Measurements from ENCODE around the gene NTN1. TPM values are rescaled to one million over a fixed set of nuclear protein-coding genes. Genes with fewer than 3 reads are reported as not detected.

NTN1 gene
- polyA plus RNA-seq (2013) = 0.92 and 1.1 TPM in 2 replicates

- H2BK5ac ChIP-seq (ENCODE audit: low read depth, low read length, poor library complexity) = no peak within 1 kb of the TSS
- H2AK5ac ChIP-seq (ENCODE audit: low read length) = no peak within 1 kb of the TSS
- no peak within 1 kb of the TSS for H2AFZ ChIP-seq (ENCODE audit: insufficient read depth, low read length, poor library complexity)
- H3K14ac ChIP-seq (ENCODE audit: low read length) = no peak within 1 kb of the TSS
- no peak within 1 kb of the TSS for H3K27ac ChIP-seq (ENCODE audit: low read depth, low read length)
- no CpG with 5 or more reads among the region's 111 CpGs for WGBS (ENCODE audit: extremely low coverage, insufficient coverage, insufficient read length)
- H3K4me2 ChIP-seq (ENCODE audit: low read length) = peak within 1 kb of the TSS; percentile 91
- no peak within 1 kb of the TSS for H4K91ac ChIP-seq (ENCODE audit: low read depth, low read length)
- H3K9me3 ChIP-seq (ENCODE audit: insufficient read depth, low read depth, low read length) = peaks cover 13% of the 10 kb centered on the region
- DNase-seq = peak in 1 of 2 donors; percentile 43
- no peak within 1 kb of the TSS for H2BK12ac ChIP-seq (ENCODE audit: low read length)
- H2BK120ac ChIP-seq (ENCODE audit: insufficient read depth, low read length, poor library complexity) = no peak within 1 kb of the TSS
- H3K4me3 ChIP-seq (ENCODE audit: low read depth, low read length) = peak within 1 kb of the TSS; percentile 72
- H3K36me3 ChIP-seq (ENCODE audit: control insufficient read depth in 1 of 2, insufficient read depth in 2 of 2, low read length in 2 of 2) = no peaks in the 10 kb centered on the region
- peak within 1 kb of the TSS; percentile 47 for H3K23ac ChIP-seq (ENCODE audit: low read length)
- H3K18ac ChIP-seq (ENCODE audit: low read length) = no peak within 1 kb of the TSS
- H3K4ac ChIP-seq (ENCODE audit: low read depth, low read length) = no peak within 1 kb of the TSS
- H3K4me1 ChIP-seq (ENCODE audit: control insufficient read depth in 1 of 2, insufficient read depth in 2 of 2, low read length in 2 of 2) = peaks cover 4 to 15% of the 10 kb centered on the region in 2 experiments
- H3K9ac ChIP-seq (ENCODE audit: low read length) = no peak within 1 kb of the TSS
- no peak within 1 kb of the TSS for H4K12ac ChIP-seq (ENCODE audit: low read depth, low read length)
- peaks cover 54% of the 10 kb centered on the region for H3K27me3 ChIP-seq (ENCODE audit: insufficient read depth, low read length)
- H3K79me2 ChIP-seq (ENCODE audit: control insufficient read depth, insufficient read depth, low read length, poor library complexity) = no peaks in the 10 kb centered on the region
- no peak within 1 kb of the TSS for H4K8ac ChIP-seq (ENCODE audit: low read depth, low read length)
- no peaks in the 10 kb centered on the region for H3K79me1 ChIP-seq (ENCODE audit: low read length)
Measured at GRCh38 chr17:9021158-9021991, at the start of gene NTN1. NTN1 (plus strand) TSS chr17:9021510; CDS start chr17:9022374, 864 bp downstream.

GRCh38 chr17:8975091-8975725, 46.1 kb upstream of the NTN1 start:
- Histone ChIP-seq H3K79me1 (ENCODE audit: low read length) (no peaks in the 10 kb centered on the region), H3K36me3 (ENCODE audit: control insufficient read depth in 1 of 2, insufficient read depth in 2 of 2, low read length in 2 of 2) (no peaks in the 10 kb centered on the region), H4K8ac (ENCODE audit: low read depth, low read length) (no peak overlapping the region), H3K23ac (ENCODE audit: low read length) (no peak overlapping the region), H2BK5ac (ENCODE audit: low read depth, low read length, poor library complexity) (no peak overlapping the region), H4K91ac (ENCODE audit: low read depth, low read length) (no peak overlapping the region), H3K4me2 (ENCODE audit: low read length) (no peak overlapping the region), H3K4me1 (ENCODE audit: control insufficient read depth in 1 of 2, insufficient read depth in 2 of 2, low read length in 2 of 2) (no peaks in the 10 kb centered on the region), H2BK12ac (ENCODE audit: low read length) (no peak overlapping the region), H2AFZ (ENCODE audit: insufficient read depth, low read length, poor library complexity) (no peak overlapping the region), H4K12ac (ENCODE audit: low read depth, low read length) (no peak overlapping the region), H3K4me3 (ENCODE audit: low read depth, low read length) (no peak overlapping the region), H3K14ac (ENCODE audit: low read length) (no peak overlapping the region), H3K27me3 (ENCODE audit: insufficient read depth, low read length) (no peaks in the 10 kb centered on the region), H3K9me3 (ENCODE audit: insufficient read depth, low read depth, low read length) (no peaks in the 10 kb centered on the region), H2AK5ac (ENCODE audit: low read length) (no peak overlapping the region), H3K4ac (ENCODE audit: low read depth, low read length) (no peak overlapping the region), H3K79me2 (ENCODE audit: control insufficient read depth, insufficient read depth, low read length, poor library complexity) (no peaks in the 10 kb centered on the region), H3K9ac (ENCODE audit: low read length) (no peak overlapping the region), H3K27ac (ENCODE audit: low read depth, low read length) (no peak overlapping the region), H2BK120ac (ENCODE audit: insufficient read depth, low read length, poor library complexity) (no peak overlapping the region), H3K18ac (ENCODE audit: low read length) (no peak overlapping the region)
- DNase-seq = no peak
- WGBS (ENCODE audit: extremely low coverage, insufficient coverage, insufficient read length) = no CpG with 5 or more reads among the region's 9 CpGs

- Histone ChIP-seq H3K4me1 (ENCODE audit: control insufficient read depth in 1 of 2, insufficient read depth in 2 of 2, low read length in 2 of 2) (no peaks in the 10 kb centered on the region), H3K27ac (ENCODE audit: low read depth, low read length) (no peak overlapping the region), H2BK120ac (ENCODE audit: insufficient read depth, low read length, poor library complexity) (no peak overlapping the region), H3K4me2 (ENCODE audit: low read length) (no peak overlapping the region), H3K9me3 (ENCODE audit: insufficient read depth, low read depth, low read length) (no peaks in the 10 kb centered on the region), H3K4ac (ENCODE audit: low read depth, low read length) (no peak overlapping the region), H3K18ac (ENCODE audit: low read length) (no peak overlapping the region), H4K12ac (ENCODE audit: low read depth, low read length) (no peak overlapping the region), H2BK5ac (ENCODE audit: low read depth, low read length, poor library complexity) (no peak overlapping the region), H4K8ac (ENCODE audit: low read depth, low read length) (no peak overlapping the region), H3K27me3 (ENCODE audit: insufficient read depth, low read length) (no peaks in the 10 kb centered on the region), H3K4me3 (ENCODE audit: low read depth, low read length) (no peak overlapping the region), H3K9ac (ENCODE audit: low read length) (no peak overlapping the region), H2BK12ac (ENCODE audit: low read length) (no peak overlapping the region), H4K91ac (ENCODE audit: low read depth, low read length) (no peak overlapping the region), H3K23ac (ENCODE audit: low read length) (no peak overlapping the region), H2AK5ac (ENCODE audit: low read length) (no peak overlapping the region), H3K36me3 (ENCODE audit: control insufficient read depth in 1 of 2, insufficient read depth in 2 of 2, low read length in 2 of 2) (no peaks in the 10 kb centered on the region), H3K14ac (ENCODE audit: low read length) (no peak overlapping the region), H3K79me1 (ENCODE audit: low read length) (no peaks in the 10 kb centered on the region), H2AFZ (ENCODE audit: insufficient read depth, low read length, poor library complexity) (no peak overlapping the region), H3K79me2 (ENCODE audit: control insufficient read depth, insufficient read depth, low read length, poor library complexity) (no peaks in the 10 kb centered on the region)
- WGBS (ENCODE audit: extremely low coverage, insufficient coverage, insufficient read length) = no CpG with 5 or more reads among the region's 1 CpG
- DNase-seq = no peak
Measured at GRCh38 chr17:8976638-8977037, 44.7 kb upstream of the NTN1 start.

- no peak overlapping the region for H2BK5ac ChIP-seq (ENCODE audit: low read depth, low read length, poor library complexity)
- DNase-seq = no peak
- no peak overlapping the region for H3K23ac ChIP-seq (ENCODE audit: low read length)
- H4K91ac ChIP-seq (ENCODE audit: low read depth, low read length) = no peak overlapping the region
- no peaks in the 10 kb centered on the region for H3K27me3 ChIP-seq (ENCODE audit: insufficient read depth, low read length)
- no peaks in the 10 kb centered on the region for H3K79me1 ChIP-seq (ENCODE audit: low read length)
- H3K4me1 ChIP-seq (ENCODE audit: control insufficient read depth in 1 of 2, insufficient read depth in 2 of 2, low read length in 2 of 2) = no peaks in the 10 kb centered on the region
- H3K27ac ChIP-seq (ENCODE audit: low read depth, low read length) = no peak overlapping the region
- no peak overlapping the region for H4K8ac ChIP-seq (ENCODE audit: low read depth, low read length)
- H3K4ac ChIP-seq (ENCODE audit: low read depth, low read length) = no peak overlapping the region
- no peak overlapping the region for H3K18ac ChIP-seq (ENCODE audit: low read length)
- no peak overlapping the region for H3K14ac ChIP-seq (ENCODE audit: low read length)
- H3K9ac ChIP-seq (ENCODE audit: low read length) = no peak overlapping the region
- no peak overlapping the region for H2AK5ac ChIP-seq (ENCODE audit: low read length)
- H4K12ac ChIP-seq (ENCODE audit: low read depth, low read length) = no peak overlapping the region
- no peak overlapping the region for H2AFZ ChIP-seq (ENCODE audit: insufficient read depth, low read length, poor library complexity)
- no peak overlapping the region for H3K4me3 ChIP-seq (ENCODE audit: low read depth, low read length)
- no peak overlapping the region for H3K4me2 ChIP-seq (ENCODE audit: low read length)
- no peaks in the 10 kb centered on the region for H3K79me2 ChIP-seq (ENCODE audit: control insufficient read depth, insufficient read depth, low read length, poor library complexity)
- H2BK120ac ChIP-seq (ENCODE audit: insufficient read depth, low read length, poor library complexity) = no peak overlapping the region
- H2BK12ac ChIP-seq (ENCODE audit: low read length) = no peak overlapping the region
- H3K36me3 ChIP-seq (ENCODE audit: control insufficient read depth in 1 of 2, insufficient read depth in 2 of 2, low read length in 2 of 2) = no peaks in the 10 kb centered on the region
- no peaks in the 10 kb centered on the region for H3K9me3 ChIP-seq (ENCODE audit: insufficient read depth, low read depth, low read length)
Measured at GRCh38 chr17:8979715-8980114, 41.6 kb upstream of the NTN1 start.
